K562 (cell line): ENCODE data around the gene SLC25A11. TPM values are rescaled to one million over a fixed set of nuclear protein-coding genes. Genes with fewer than 3 reads are reported as not detected.

Source experiments
- ARID1B ChIP-seq: fragments of 450-650 bp; IDR thresholded peaks from 2 replicates; pipeline ENCODE4 v1.6.1; 2016; ENCODE audit warnings: antibody characterized with exemption, mild to moderate bottlenecking, inconsistent platforms
- CUX1 ChIP-seq: fragments of 200-800 bp; sonication (Bioruptor generic); IDR thresholded peaks from 2 replicates; pipeline ENCODE4 v1.6.1; 2016; ENCODE audit warnings: missing genetic modification characterization, missing compliant biosample characterization
- DPF2 ChIP-seq: fragments of 450-650 bp; IDR thresholded peaks from 2 replicates; pipeline ENCODE4 v1.6.1; 2016
- E2F6 ChIP-seq, 2 experiments: IDR thresholded peaks; 2 replicates each; pipeline ENCODE4 v1.6.1; 2011; ENCODE audit warnings: borderline replicate concordance in 1 of 2, control low read depth in 1 of 2, low read depth in 1 of 2, low read length in 1 of 2, mild to moderate bottlenecking in 1 of 2, mixed read lengths in 1 of 2, moderate library complexity in 1 of 2; ENCODE audit not compliant: insufficient read depth in 1 of 2, insufficient read length in 1 of 2, poor library complexity in 1 of 2, severe bottlenecking in 1 of 2; ENCODE audit errors: extremely low read depth in 1 of 2
- EGR1 ChIP-seq: fragments of 450-650 bp; conservative IDR thresholded peaks from 2 replicates; pipeline ENCODE4 v1.6.1; 2017; ENCODE audit warnings: mild to moderate bottlenecking
- ILF3 ChIP-seq: fragments of 450-650 bp; IDR thresholded peaks from 2 replicates; pipeline ENCODE4 v1.6.1; 2018; ENCODE audit warnings: antibody characterized with exemption, mild to moderate bottlenecking, moderate library complexity, borderline replicate concordance
- MTA1 ChIP-seq: fragments of 450-650 bp; IDR thresholded peaks from 2 replicates; pipeline ENCODE4 v1.6.1; 2017; ENCODE audit warnings: borderline replicate concordance
- NFRKB ChIP-seq: fragments of 450-650 bp; IDR thresholded peaks from 2 replicates; pipeline ENCODE4 v1.6.1; 2016; ENCODE audit warnings: low read depth
- NKRF ChIP-seq: fragments of 450-650 bp; IDR thresholded peaks from 2 replicates; pipeline ENCODE4 v1.6.1; 2016; ENCODE audit warnings: borderline replicate concordance
- NR2C2 ChIP-seq, 2 experiments: fragments of 200-800 bp in 1 of 2; sonication (Bioruptor generic) in 1 of 2; sonication (generic) in 1 of 2; formaldehyde crosslinking in 1 of 2; IDR thresholded peaks; 2 replicates each; pipeline versions ENCODE4 v1.6.1 to v1.8.0; 2016 to 2022; ENCODE audit warnings: mild to moderate bottlenecking in 1 of 2, missing compliant biosample characterization in 1 of 2, missing genetic modification characterization in 1 of 2, missing genetic modification reagents in 1 of 2
- NRF1 ChIP-seq, 2 experiments: fragments of 450-650 bp; IDR thresholded peaks in 1 of 2; conservative IDR thresholded peaks in 1 of 2; 2 replicates each; pipeline ENCODE4 v1.6.1; 2014; ENCODE audit warnings: mild to moderate bottlenecking in 2 of 2
- PHB ChIP-seq: fragments of 250-450 bp; sonication (Bioruptor Pico); IDR thresholded peaks from 2 replicates; pipeline ENCODE4 v1.5.0; 2021
- ZNF512 ChIP-seq: IDR thresholded peaks from 2 replicates; pipeline ENCODE4 v1.6.1; 2016; ENCODE audit warnings: missing genetic modification characterization, missing compliant biosample characterization
- polyA plus RNA-seq, 8 experiments: library from polyadenylated mRNA; depleted of rRNA in 4 of 8; stranded (reverse) in 5 of 8; unstranded in 3 of 8; fragments of >200 nt; fragmentation: Nextera tagmentation in 2 of 8; fragmentation: Illumina TruSeq in 1 of 8; extraction: Ambion mirVana in 2 of 8; extraction: Trizol in 1 of 8; gene quantifications; 2 replicates each; pipeline versions ENCODE4 v1.2.1 to v1.2.3, GENCODE V29; 2011 to 2014; ENCODE audit warnings: inconsistent platforms in 1 of 8, missing spikeins in 1 of 8
- total RNA-seq, 7 experiments: library from RNA; depleted of rRNA in 6 of 7; stranded (reverse); fragments of >200 nt in 6 of 7; fragmentation: Illumina TruSeq in 2 of 7; extraction: Trizol in 2 of 7; gene quantifications; 2 replicates each; pipeline versions ENCODE4 v1.2.1 to v1.2.3, GENCODE V29; 2011 to 2021; ENCODE audit warnings: low replicate concordance in 1 of 7

The SLC25A11 gene
- total and polyA plus RNA-seq, 9 of the 15 experiments (the other 6 are each of a cell fraction or from before 2014, with no cell fraction given): 3.1 to 56.7 (median 32.9) TPM

- peak; percentile 58; the same call in 1 of the 2 replicates for TF ChIP-seq NKRF
- TF ChIP-seq NFRKB: no peak
- no peak for TF ChIP-seq MTA1
- no peak for TF ChIP-seq NR2C2 (CRISPR knock-in tag; IDR thresholded peaks at IDR 0.05)
- peak; percentile 83 for TF ChIP-seq NR2C2 (tag; IDR thresholded peaks at IDR 0.05)
- TF ChIP-seq PHB: no peak
- TF ChIP-seq CUX1 (CRISPR knock-in tag): no peak
- no peak for TF ChIP-seq ARID1B
- peak; percentile 83 to 85 for TF ChIP-seq NRF1 (conservative IDR thresholded peaks at IDR 0.05 in 1 of 2, IDR thresholded peaks at IDR 0.05 in 1 of 2)
- TF ChIP-seq E2F6 (IDR thresholded peaks at IDR 0.05; ENCODE audit: borderline replicate concordance in 1 of 2, extremely low read depth in 1 of 2, insufficient read depth in 1 of 2, insufficient read length in 1 of 2, low read depth in 1 of 2, low read length in 1 of 2, poor library complexity in 1 of 2, severe bottlenecking in 1 of 2): peak; percentile 8 to 66
- TF ChIP-seq ZNF512 (tag): no peak
- no peak for TF ChIP-seq DPF2
- peak; percentile 82 for TF ChIP-seq EGR1
- TF ChIP-seq ILF3: peak; percentile 47; the same call in 1 of the 2 replicates
Measured at GRCh38 chr17:4986951-4987766, 47.3 kb upstream of the SLC25A11 start, which contains the start of gene CAMTA2 (continued).
